ENCODE results near the gene SH3GL3.

Gene SH3GL3

GRCh38 chr15:83474578-83474977 is 27.4 kb downstream of the SH3GL3 start:
- peak; percentile 28 for DNase-seq (ENCODE audit: insufficient read length, low spot score)

GRCh38 chr15:83475551-83475950 is 28.4 kb downstream of the SH3GL3 start:
- FAIRE-seq (no peak), DNase-seq (ENCODE audit: insufficient read length, low spot score) (no peak)

More at GRCh38 chr15:83474578-83474977, 27.4 kb downstream of the SH3GL3 start:
- FAIRE-seq, result peak; percentile 82
- no peak for TF ChIP-seq CTCF (IDR thresholded peaks at IDR 0.05; ENCODE audit: insufficient read depth, missing control alignments)

GRCh38 chr15:83476066-83476465 is 28.9 kb downstream of the SH3GL3 start:
- DNase-seq (ENCODE audit: insufficient read length, low spot score) (no peak), FAIRE-seq (no peak)
- TF ChIP-seq CTCF (IDR thresholded peaks at IDR 0.05; ENCODE audit: insufficient read depth, missing control alignments), result no peak

More at GRCh38 chr15:83475551-83475950, 28.4 kb downstream of the SH3GL3 start:
- no peak for TF ChIP-seq CTCF (IDR thresholded peaks at IDR 0.05; ENCODE audit: insufficient read depth, missing control alignments)

- no peak for DNase-seq (ENCODE audit: insufficient read length, low spot score)
- no peak for TF ChIP-seq CTCF (IDR thresholded peaks at IDR 0.05; ENCODE audit: insufficient read depth, missing control alignments)
- no peak for FAIRE-seq
These were observed 29.6 kb downstream of the SH3GL3 start for GRCh38 chr15:83476708-83477107.

- no peak for FAIRE-seq
These were observed 30.1 kb downstream of the SH3GL3 start for GRCh38 chr15:83477172-83477807.

GRCh38 chr15:83477808-83478537 is 30.8 kb downstream of the SH3GL3 start:
- no peak for TF ChIP-seq CTCF (IDR thresholded peaks at IDR 0.05; ENCODE audit: insufficient read depth, missing control alignments)
- DNase-seq (ENCODE audit: insufficient read length, low spot score) (no peak), FAIRE-seq (no peak)

More at GRCh38 chr15:83477172-83477807, 30.1 kb downstream of the SH3GL3 start:
- no peak for DNase-seq (ENCODE audit: insufficient read length, low spot score)
- no peak for TF ChIP-seq CTCF (IDR thresholded peaks at IDR 0.05; ENCODE audit: insufficient read depth, missing control alignments)

GRCh38 chr15:83483612-83484011 is 36.5 kb downstream of the SH3GL3 start:
- FAIRE-seq (no peak), DNase-seq (ENCODE audit: insufficient read length, low spot score) (no peak)
- no peak for TF ChIP-seq CTCF (IDR thresholded peaks at IDR 0.05; ENCODE audit: insufficient read depth, missing control alignments)
